Trophoblast cell (in vitro differentiated cells and primary cell): ENCODE measurements around the gene RNF130.

ENCODE experiments used
- DNase-seq, 2 donors: peaks; one replicate each; pipeline ENCODE4 v3.0.0-alpha.2; 2016
- H2AFZ ChIP-seq: 2 replicates; pipeline ENCODE4 v1.6.1; 2013; ENCODE audit warnings: low read length, moderate library complexity, mild to moderate bottlenecking; ENCODE audit not compliant: insufficient read depth, poor library complexity
- H2AK5ac ChIP-seq: 2 replicates; pipeline ENCODE4 v1.6.1; 2013; ENCODE audit warnings: mild to moderate bottlenecking, low read length
- H2BK120ac ChIP-seq: 2 replicates; pipeline ENCODE4 v1.6.1; 2013; ENCODE audit warnings: low read length, mild to moderate bottlenecking, moderate library complexity; ENCODE audit not compliant: insufficient read depth, poor library complexity
- H2BK12ac ChIP-seq: 2 replicates; pipeline ENCODE4 v1.6.1; 2013; ENCODE audit warnings: mild to moderate bottlenecking, low read length, moderate library complexity
- H2BK5ac ChIP-seq: 2 replicates; pipeline ENCODE4 v1.6.1; 2013; ENCODE audit warnings: low read length, low read depth, moderate library complexity, mild to moderate bottlenecking; ENCODE audit not compliant: poor library complexity
- H3K14ac ChIP-seq: 2 replicates; pipeline ENCODE4 v1.6.1; 2013; ENCODE audit warnings: mild to moderate bottlenecking, low read length
- H3K18ac ChIP-seq: 2 replicates; pipeline ENCODE4 v1.6.1; 2013; ENCODE audit warnings: mild to moderate bottlenecking, low read length
- H3K23ac ChIP-seq: 2 replicates; pipeline ENCODE4 v1.6.1; 2013; ENCODE audit warnings: low read length
- H3K27ac ChIP-seq: 2 replicates; pipeline ENCODE4 v1.5.1; 2013; ENCODE audit warnings: low read depth, mild to moderate bottlenecking, inconsistent platforms, low read length, moderate library complexity
- H3K27me3 ChIP-seq: 2 replicates; pipeline ENCODE4 v1.6.1; 2013; ENCODE audit warnings: inconsistent platforms, mild to moderate bottlenecking, low read length, moderate library complexity; ENCODE audit not compliant: insufficient read depth
- H3K36me3 ChIP-seq, 2 experiments: 1 replicate in 1 of 2; 2 replicates in 1 of 2; pipeline ENCODE4 v1.6.1; 2013; ENCODE audit warnings: low read length in 2 of 2, mild to moderate bottlenecking in 2 of 2, moderate library complexity in 1 of 2; ENCODE audit not compliant: insufficient read depth in 2 of 2, control insufficient read depth in 1 of 2
- H3K4ac ChIP-seq: 2 replicates; pipeline ENCODE4 v1.6.1; 2013; ENCODE audit warnings: low read depth, mild to moderate bottlenecking, low read length, moderate library complexity
- H3K4me1 ChIP-seq, 2 experiments: 1 replicate in 1 of 2; 2 replicates in 1 of 2; pipeline ENCODE4 v1.6.1; 2013; ENCODE audit warnings: low read length in 2 of 2, mild to moderate bottlenecking in 2 of 2, moderate library complexity in 1 of 2; ENCODE audit not compliant: insufficient read depth in 2 of 2, control insufficient read depth in 1 of 2
- H3K4me2 ChIP-seq: 2 replicates; pipeline ENCODE4 v1.6.1; 2013; ENCODE audit warnings: inconsistent platforms, mild to moderate bottlenecking, low read length, moderate library complexity
- H3K4me3 ChIP-seq: 2 replicates; pipeline ENCODE4 v1.5.1; 2013; ENCODE audit warnings: mild to moderate bottlenecking, low read depth, low read length, inconsistent platforms
- H3K79me1 ChIP-seq: one replicate; pipeline ENCODE4 v1.6.1; 2013; ENCODE audit warnings: low read length
- H3K79me2 ChIP-seq: 2 replicates; pipeline ENCODE4 v1.6.1; 2013; ENCODE audit warnings: low read length, mild to moderate bottlenecking; ENCODE audit not compliant: control insufficient read depth, insufficient read depth, poor library complexity
- H3K9ac ChIP-seq: 2 replicates; pipeline ENCODE4 v1.6.1; 2013; ENCODE audit warnings: mild to moderate bottlenecking, low read length
- H3K9me3 ChIP-seq: 2 replicates; pipeline ENCODE4 v1.6.1; 2013; ENCODE audit warnings: low read depth, mild to moderate bottlenecking, control low read depth, inconsistent platforms, low read length; ENCODE audit not compliant: insufficient read depth
- H4K12ac ChIP-seq: 2 replicates; pipeline ENCODE4 v1.6.1; 2013; ENCODE audit warnings: low read depth, mild to moderate bottlenecking, low read length, moderate library complexity
- H4K8ac ChIP-seq: 2 replicates; pipeline ENCODE4 v1.6.1; 2013; ENCODE audit warnings: low read depth, mild to moderate bottlenecking, low read length, moderate library complexity
- H4K91ac ChIP-seq: one replicate; pipeline ENCODE4 v1.6.1; 2013; ENCODE audit warnings: low read depth, mild to moderate bottlenecking, low read length, moderate library complexity
- WGBS: extraction: QIAGEN DNeasy Blood & Tissue Kit; methylation state at CpG from one replicate; pipeline ENCODE4 v1.1.7; 2013; ENCODE audit warnings: missing lambda C conversion rate; ENCODE audit not compliant: insufficient read length, insufficient coverage; ENCODE audit errors: extremely low coverage; 5-methylcytosine and 5-hydroxymethylcytosine counted together

RNF130 gene

GRCh38 chr5:180097926-180098325 lies 26.4 kb upstream of the RNF130 start:
- no peaks in the 10 kb centered on the region for H3K27me3 ChIP-seq
- peaks cover 5% of the 10 kb centered on the region for H3K9me3 ChIP-seq
- no peak overlapping the region for H2BK5ac ChIP-seq
- H2BK12ac ChIP-seq: no peak overlapping the region
- no peak overlapping the region for H3K4ac ChIP-seq
- no peak overlapping the region for H4K91ac ChIP-seq
- H4K8ac ChIP-seq: no peak overlapping the region
- no peak overlapping the region for H3K14ac ChIP-seq
- no peak overlapping the region for H2BK120ac ChIP-seq
- DNase-seq: no peak
- no peak overlapping the region for H2AFZ ChIP-seq
- H3K23ac ChIP-seq: no peak overlapping the region
- no peaks in the 10 kb centered on the region for H3K36me3 ChIP-seq
- H3K9ac ChIP-seq: no peak overlapping the region
- no peak overlapping the region for H3K27ac ChIP-seq
- no peaks in the 10 kb centered on the region for H3K4me1 ChIP-seq
- H3K18ac ChIP-seq: no peak overlapping the region
- no peak overlapping the region for H3K4me3 ChIP-seq
- H3K79me1 ChIP-seq: no peaks in the 10 kb centered on the region
- no peak overlapping the region for H3K4me2 ChIP-seq
- H3K79me2 ChIP-seq: no peaks in the 10 kb centered on the region
- H2AK5ac ChIP-seq: no peak overlapping the region
- no CpG with 5 or more reads among the region's 5 CpGs for WGBS
- H4K12ac ChIP-seq: no peak overlapping the region

GRCh38 chr5:180097163-180097894 lies 25.8 kb upstream of the RNF130 start:
- Histone ChIP-seq H2BK120ac (no peak overlapping the region), H4K12ac (no peak overlapping the region), H3K4me2 (no peak overlapping the region), H3K4me1 (no peaks in the 10 kb centered on the region), H2BK12ac (no peak overlapping the region), H3K79me1 (no peaks in the 10 kb centered on the region), H3K4me3 (peak overlapping the region; percentile 10), H2AK5ac (no peak overlapping the region), H3K18ac (no peak overlapping the region), H4K8ac (no peak overlapping the region), H3K27ac (no peak overlapping the region), H3K27me3 (no peaks in the 10 kb centered on the region), H3K36me3 (no peaks in the 10 kb centered on the region), H2BK5ac (no peak overlapping the region), H2AFZ (no peak overlapping the region), H3K14ac (no peak overlapping the region), H3K4ac (no peak overlapping the region), H3K9me3 (peaks cover 5% of the 10 kb centered on the region), H3K9ac (no peak overlapping the region), H4K91ac (no peak overlapping the region), H3K23ac (no peak overlapping the region), H3K79me2 (no peaks in the 10 kb centered on the region)
- WGBS: no CpG with 5 or more reads among the region's 11 CpGs
- DNase-seq: no peak

DNA sequence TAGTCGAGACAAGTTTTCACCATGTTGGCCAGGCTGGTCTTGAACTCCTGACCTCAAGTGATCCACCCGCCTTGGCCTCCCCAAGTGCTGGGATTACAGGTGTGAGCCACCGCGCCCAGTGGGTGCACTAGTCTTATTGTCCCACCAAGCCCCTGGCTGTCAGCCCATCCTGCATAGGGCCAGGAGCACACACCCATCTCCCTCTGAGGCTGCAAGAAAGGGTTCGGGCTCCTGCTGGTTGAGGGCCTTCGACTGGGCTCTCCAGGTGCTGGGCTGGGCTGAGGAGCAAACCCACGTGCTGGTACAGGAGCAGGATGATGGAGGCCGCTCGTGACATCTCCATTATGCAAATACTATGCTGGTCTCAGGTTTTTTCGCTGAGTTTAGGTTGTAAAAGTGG lies 25.1 kb upstream of the RNF130 start:
- Histone ChIP-seq H4K91ac (no peak overlapping the region), H3K4me2 (no peak overlapping the region), H3K79me1 (no peaks in the 10 kb centered on the region), H2BK120ac (no peak overlapping the region), H2BK5ac (no peak overlapping the region), H2AFZ (no peak overlapping the region), H3K4me3 (no peak overlapping the region), H3K36me3 (no peaks in the 10 kb centered on the region), H2AK5ac (no peak overlapping the region), H2BK12ac (no peak overlapping the region), H3K27me3 (no peaks in the 10 kb centered on the region), H3K79me2 (no peaks in the 10 kb centered on the region), H3K18ac (no peak overlapping the region), H3K14ac (no peak overlapping the region), H3K9me3 (peaks cover 5% of the 10 kb centered on the region), H3K27ac (no peak overlapping the region), H3K4ac (no peak overlapping the region), H3K9ac (no peak overlapping the region), H3K4me1 (no peaks in the 10 kb centered on the region), H3K23ac (no peak overlapping the region), H4K12ac (no peak overlapping the region), H4K8ac (no peak overlapping the region)
- DNase-seq: no peak
- no CpG with 5 or more reads among the region's 10 CpGs for WGBS

GRCh38 chr5:180095545-180095944 lies 24.0 kb upstream of the RNF130 start:
- no peak overlapping the region for H2BK12ac ChIP-seq
- H4K91ac ChIP-seq: no peak overlapping the region
- H3K4me2 ChIP-seq: no peak overlapping the region
- H3K9me3 ChIP-seq: peaks cover 2% of the 10 kb centered on the region
- no peak overlapping the region for H3K9ac ChIP-seq
- H3K79me1 ChIP-seq: no peaks in the 10 kb centered on the region
- H3K4me3 ChIP-seq: no peak overlapping the region
- H4K12ac ChIP-seq: no peak overlapping the region
- H4K8ac ChIP-seq: no peak overlapping the region
- no peak overlapping the region for H3K4ac ChIP-seq
- H3K36me3 ChIP-seq: no peaks in the 10 kb centered on the region
- H3K27me3 ChIP-seq: no peaks in the 10 kb centered on the region
- DNase-seq: no peak
- H3K79me2 ChIP-seq: no peaks in the 10 kb centered on the region
- H3K18ac ChIP-seq: no peak overlapping the region
- WGBS: no CpG with 5 or more reads among the region's 9 CpGs
- H3K23ac ChIP-seq: no peak overlapping the region
- H2AFZ ChIP-seq: no peak overlapping the region
- no peak overlapping the region for H3K14ac ChIP-seq
- H3K4me1 ChIP-seq: no peaks in the 10 kb centered on the region
- H3K27ac ChIP-seq: no peak overlapping the region
- H2BK5ac ChIP-seq: no peak overlapping the region
- H2AK5ac ChIP-seq: no peak overlapping the region
- H2BK120ac ChIP-seq: no peak overlapping the region
